PC-9 (cell line): ENCODE results near the gene RBM15B. TPM values are rescaled to one million over a fixed set of nuclear protein-coding genes. Genes with fewer than 3 reads are reported as not detected.
A peak's percentile ranks its signal among the peaks of the same experiment; 100 is the strongest.

Source experiments
- Bru-seq: library from RNA; stranded (reverse); fragments of 400-500 nt; gene quantifications from one replicate; lab custom pipeline; 2021; lab: Mats Ljungman, UMichigan
- BruChase-seq, 2 experiments: library from RNA; stranded (reverse); fragments of 400-500 nt; gene quantifications; one replicate each; lab custom pipeline; 2021; lab: Mats Ljungman, UMichigan
- BruUV-seq: library from RNA; stranded (reverse); fragments of 400-500 nt; replicated peaks from 2 replicates; lab custom pipeline; 2021; lab: Mats Ljungman, UMichigan
- CTCF ChIA-PET: fragments of 300-600 bp; sonication (Branson Sonifier 250); formaldehyde crosslinking; loops from one replicate; lab custom pipeline; 2022; ENCODE audit warnings: antibody characterized with exemption; lab: Charles Lee
- POLR2A ChIA-PET: fragments of 300-600 bp; sonication (Branson Sonifier 250); formaldehyde crosslinking; loops from one replicate; lab custom pipeline; 2022; ENCODE audit warnings: antibody characterized with exemption; ENCODE audit not compliant: unreplicated experiment; lab: Charles Lee
- DNase-seq, 2 experiments: peaks; one replicate each; pipeline versions ENCODE4 v3.0.0 to v3.0.0-alpha.2; 2015 to 2022; ENCODE audit warnings: mixed read lengths in 1 of 2
- H2AFZ ChIP-seq: fragments of 200-600 bp; sonication (generic); 2 replicates; pipeline ENCODE4 v1.8.1; 2017; ENCODE audit warnings: antibody characterized with exemption
- H3F3A ChIP-seq: fragments of 200-600 bp; sonication (generic); 2 replicates; pipeline ENCODE4 v1.8.1; 2017; ENCODE audit warnings: antibody characterized with exemption, mild to moderate bottlenecking, low read depth; ENCODE audit not compliant: insufficient read depth
- H3K27ac ChIP-seq: fragments of 200-600 bp; sonication (generic); 2 replicates; pipeline ENCODE4 v1.6.1; 2016; ENCODE audit warnings: mixed run types
- H3K27me3 ChIP-seq: fragments of 200-600 bp; sonication (generic); 2 replicates; pipeline ENCODE4 v1.6.1; 2016; ENCODE audit warnings: low read depth, mixed run types; ENCODE audit not compliant: insufficient read depth
- H3K36me3 ChIP-seq: fragments of 200-600 bp; sonication (generic); 2 replicates; pipeline ENCODE4 v1.6.1; 2016; ENCODE audit warnings: low read depth, mixed run types
- H3K4me1 ChIP-seq: fragments of 200-600 bp; sonication (generic); replicated peaks from 2 replicates; pipeline ENCODE4 v1.6.1; 2016; ENCODE audit warnings: mixed run types; ENCODE audit not compliant: insufficient read depth
- H3K4me2 ChIP-seq: fragments of 200-600 bp; sonication (generic); 2 replicates; pipeline ENCODE4 v1.6.1; 2017; ENCODE audit warnings: mixed run types
- H3K4me3 ChIP-seq: fragments of 200-600 bp; sonication (generic); 2 replicates; pipeline ENCODE4 v1.6.1; 2016; ENCODE audit warnings: mixed run types
- H3K79me2 ChIP-seq: fragments of 200-600 bp; sonication (generic); 2 replicates; pipeline ENCODE4 v1.6.1; 2017; ENCODE audit warnings: low read depth, mixed run types
- H3K9me2 ChIP-seq: fragments of 200-600 bp; sonication (generic); 2 replicates; pipeline ENCODE4 v1.8.1; 2017; ENCODE audit warnings: mild to moderate bottlenecking; ENCODE audit not compliant: insufficient read depth
- H3K9me3 ChIP-seq: fragments of 200-600 bp; sonication (generic); 2 replicates; pipeline ENCODE4 v1.8.1; 2016; ENCODE audit warnings: low read depth; ENCODE audit not compliant: insufficient read depth
- H4K20me1 ChIP-seq: fragments of 200-600 bp; sonication (generic); 2 replicates; pipeline ENCODE4 v1.8.1; 2017; ENCODE audit not compliant: insufficient read depth
- EZH2 ChIP-seq: fragments of 200-600 bp; sonication (generic); IDR thresholded peaks from 2 replicates; pipeline ENCODE4 v1.8.0; 2017; ENCODE audit warnings: antibody characterized with exemption, low read depth
- intact Hi-C: fragments of 100-400 bp; cut with micrococcal nuclease; formaldehyde crosslinking; loops from one replicate; pipeline ENCODE4 v1.10.0; 2022; ENCODE audit not compliant: unreplicated experiment
- long read RNA-seq: library from polyadenylated mRNA; stranded (forward); transcript quantifications from one replicate; pipeline ENCODE4 v2.0.0, GENCODE V29; 2022
- total RNA-seq: library from RNA; stranded (reverse); gene quantifications from 2 replicates; pipeline ENCODE4 v1.2.3, GENCODE V29; 2021
- TF ChIP-seq, protein P1 (sequence below): fragments of 200-600 bp; sonication (generic); conservative IDR thresholded peaks from 2 replicates; pipeline ENCODE4 v1.6.1; 2017; ENCODE audit warnings: mixed run types, antibody characterized with exemption, mild to moderate bottlenecking, moderate library complexity

The RBM15B gene
- total RNA-seq (29.1 and 29.4 TPM in 2 replicates), Bru-seq, nascent RNA (percentile 79 among the genes with signal in this experiment), BruChase-seq, experiment 1, labeled RNA remaining after a 2-hour chase (percentile 87 among the genes with signal in this experiment), BruChase-seq, experiment 2, labeled RNA remaining after a 6-hour chase (percentile 98 among the genes with signal in this experiment)
- long read RNA-seq, full-length matches to known transcripts, result 118 of 118 reads
- long read RNA-seq, partial matches to known transcripts, result 0 of 118 reads
- long read RNA-seq, other reads (novel, unspliced or antisense), result 0 of 118 reads

GRCh38 chr3:51391075-51391565 lies at the start of gene RBM15B:
Gene RBM15B, plus strand, starts transcription at chr3:51391285. Its CDS starts 115 bp downstream, at chr3:51391400.
- no TSS peak for BruUV-seq
- CTCF ChIA-PET, result no interaction called here
- peak; percentile 79 to 97 for DNase-seq
- peak within 1 kb of the TSS; percentile 68 for H3K4me3 ChIP-seq
- POLR2A ChIA-PET, result no interaction called here
- no peaks in the 10 kb centered on the region for H3K9me3 ChIP-seq
- peaks cover 44% of the 10 kb centered on the region for H3K36me3 ChIP-seq
- no peaks in the 10 kb centered on the region for H3K9me2 ChIP-seq
- TF ChIP-seq, protein P1, sequence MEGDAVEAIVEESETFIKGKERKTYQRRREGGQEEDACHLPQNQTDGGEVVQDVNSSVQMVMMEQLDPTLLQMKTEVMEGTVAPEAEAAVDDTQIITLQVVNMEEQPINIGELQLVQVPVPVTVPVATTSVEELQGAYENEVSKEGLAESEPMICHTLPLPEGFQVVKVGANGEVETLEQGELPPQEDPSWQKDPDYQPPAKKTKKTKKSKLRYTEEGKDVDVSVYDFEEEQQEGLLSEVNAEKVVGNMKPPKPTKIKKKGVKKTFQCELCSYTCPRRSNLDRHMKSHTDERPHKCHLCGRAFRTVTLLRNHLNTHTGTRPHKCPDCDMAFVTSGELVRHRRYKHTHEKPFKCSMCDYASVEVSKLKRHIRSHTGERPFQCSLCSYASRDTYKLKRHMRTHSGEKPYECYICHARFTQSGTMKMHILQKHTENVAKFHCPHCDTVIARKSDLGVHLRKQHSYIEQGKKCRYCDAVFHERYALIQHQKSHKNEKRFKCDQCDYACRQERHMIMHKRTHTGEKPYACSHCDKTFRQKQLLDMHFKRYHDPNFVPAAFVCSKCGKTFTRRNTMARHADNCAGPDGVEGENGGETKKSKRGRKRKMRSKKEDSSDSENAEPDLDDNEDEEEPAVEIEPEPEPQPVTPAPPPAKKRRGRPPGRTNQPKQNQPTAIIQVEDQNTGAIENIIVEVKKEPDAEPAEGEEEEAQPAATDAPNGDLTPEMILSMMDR, result no peak; the same call in 1 of the 2 replicates
- no peak for TF ChIP-seq EZH2
- peak within 1 kb of the TSS; percentile 60; the same call in 1 of the 2 replicates for H2AFZ ChIP-seq
- H3K79me2 ChIP-seq, result peaks cover 60% of the 10 kb centered on the region
- H3K27me3 ChIP-seq, result no peaks in the 10 kb centered on the region
- H3F3A ChIP-seq, result peaks cover 59% of the 10 kb centered on the region
- intact Hi-C loops, result loop anchor here (1.0 kb wide), 2 partner anchors 109 to 291 kb away; partner anchors contain the start of gene DCAF1
- H4K20me1 ChIP-seq, result peaks cover 23% of the 10 kb centered on the region
- peak within 1 kb of the TSS; percentile 41 for H3K27ac ChIP-seq
- peak within 1 kb of the TSS; percentile 80 for H3K4me2 ChIP-seq
- peaks cover 50% of the 10 kb centered on the region for H3K4me1 ChIP-seq

DNA sequence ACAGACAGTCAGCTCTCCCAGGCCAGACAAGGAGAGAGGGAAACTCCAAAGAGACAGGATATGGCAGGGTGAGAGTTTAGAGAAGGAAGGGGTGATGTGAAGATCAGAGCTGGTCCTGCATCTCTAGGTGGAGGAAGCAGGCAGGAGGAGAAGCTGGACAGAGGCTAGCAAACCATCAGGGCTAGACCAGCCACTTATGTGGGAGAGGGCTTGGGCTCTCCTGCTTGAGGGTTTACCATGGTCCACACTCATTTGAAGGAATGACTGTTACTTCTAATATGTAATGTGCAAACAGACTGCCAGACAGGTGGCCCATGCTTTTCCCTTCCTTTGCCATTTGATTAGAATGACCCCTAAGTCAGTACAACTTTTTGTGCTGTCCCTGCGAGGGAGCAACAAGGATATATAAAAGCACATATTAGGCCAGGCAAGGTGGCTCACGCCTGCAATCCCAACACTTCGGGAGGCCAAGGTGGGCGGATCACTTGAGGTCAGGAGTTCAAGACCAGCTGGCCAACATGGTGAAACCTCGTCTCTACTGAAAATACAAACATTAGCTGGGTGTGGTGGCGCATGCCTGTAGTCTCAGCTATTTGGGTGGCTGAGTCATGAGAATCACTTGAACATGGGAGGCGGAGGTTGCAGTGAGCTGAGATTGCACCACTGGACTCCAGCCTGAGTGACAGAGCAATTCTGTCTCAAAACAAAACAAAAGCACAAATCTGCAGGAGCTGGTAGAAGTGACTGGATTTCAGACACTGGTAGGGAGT lies 47.0 kb upstream of the RBM15B start:
- peak; percentile 73 to 90 for DNase-seq
- no peaks in the 10 kb centered on the region for H3K9me3 ChIP-seq
- POLR2A ChIA-PET, result interaction anchor here (0.6 to 0.8 kb wide), 2 partner anchors 41 to 45 kb away, joined by 3 to 10 read pairs; partner anchors contain the start of gene MANF
- no peaks in the 10 kb centered on the region for H3K27me3 ChIP-seq
- TF ChIP-seq EZH2, result no peak
- TF ChIP-seq, protein P1, result no peak
- no peaks in the 10 kb centered on the region for H3K9me2 ChIP-seq
- H3K79me2 ChIP-seq, result no peaks in the 10 kb centered on the region
- H4K20me1 ChIP-seq, result no peaks in the 10 kb centered on the region
- H3K36me3 ChIP-seq, result no peaks in the 10 kb centered on the region; the same call in 1 of the 2 replicates
- peaks cover 54% of the 10 kb centered on the region for H3K4me1 ChIP-seq
- no peak overlapping the region for H3K4me3 ChIP-seq
- H3K27ac ChIP-seq, result peak overlapping the region; percentile 81
- intact Hi-C loops, result no loop called here
- peaks cover 33% of the 10 kb centered on the region for H3F3A ChIP-seq
- BruUV-seq, result no TSS peak
- CTCF ChIA-PET, result interaction anchor here (0.8 kb wide), 1 partner anchor 12 kb away, joined by 3 read pairs; no protein-coding TSS in a partner anchor
- no peak overlapping the region for H2AFZ ChIP-seq
- H3K4me2 ChIP-seq, result peak overlapping the region; percentile 55

DNA sequence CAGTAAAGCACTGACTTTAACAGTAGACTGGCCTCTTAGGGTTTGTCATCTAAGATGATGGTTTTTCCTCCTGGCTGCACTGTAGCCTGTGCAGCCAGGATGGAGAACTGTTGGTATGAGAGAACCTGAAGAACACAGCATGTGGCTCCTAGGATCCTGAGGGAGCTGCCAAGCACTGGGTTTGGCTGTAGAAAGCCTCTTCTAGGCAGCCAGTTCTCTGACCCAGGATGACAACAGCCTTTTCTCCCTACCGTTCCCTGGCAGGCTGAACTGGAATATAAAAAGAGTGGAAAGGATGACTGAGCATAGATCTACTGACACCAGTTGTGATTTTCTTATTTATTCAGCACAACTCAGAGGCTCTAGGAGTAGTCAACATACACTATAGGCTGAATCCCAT lies 40.3 kb upstream of the RBM15B start:
- no peak for TF ChIP-seq EZH2
- TF ChIP-seq, protein P1, result no peak
- H3K4me2 ChIP-seq, result no peak overlapping the region
- ChIA-PET CTCF (no interaction called here), POLR2A (no interaction called here)
- no peaks in the 10 kb centered on the region for H4K20me1 ChIP-seq
- peaks cover 14% of the 10 kb centered on the region for H3K4me1 ChIP-seq
- H3K27me3 ChIP-seq, result no peaks in the 10 kb centered on the region
- DNase-seq, result no peak
- H3F3A ChIP-seq, result peaks cover 2% of the 10 kb centered on the region; the same call in 1 of the 2 replicates
- H3K36me3 ChIP-seq, result no peaks in the 10 kb centered on the region
- no TSS peak for BruUV-seq
- no peak overlapping the region for H3K27ac ChIP-seq
- H3K4me3 ChIP-seq, result no peak overlapping the region
- H2AFZ ChIP-seq, result no peak overlapping the region
- intact Hi-C loops, result no loop called here
- H3K9me3 ChIP-seq, result no peaks in the 10 kb centered on the region
- H3K79me2 ChIP-seq, result no peaks in the 10 kb centered on the region
- no peaks in the 10 kb centered on the region for H3K9me2 ChIP-seq
